Caco-2 (cell line): ENCODE measurements around the gene NRN1L. TPM values are rescaled to one million over a fixed set of nuclear protein-coding genes. Genes with fewer than 3 reads are reported as not detected.

Source experiments
- BruUV-seq: library from RNA; stranded (reverse); fragments of 400-500 nt; replicated peaks from 2 replicates; lab custom pipeline; 2021; lab: Mats Ljungman, UMichigan
- CTCF ChIA-PET: fragments of 300-600 bp; sonication (Branson Sonifier 250); formaldehyde crosslinking; loops from one replicate; lab custom pipeline; 2022; ENCODE audit warnings: antibody characterized with exemption; lab: Charles Lee
- POLR2A ChIA-PET: fragments of 300-600 bp; sonication (Branson Sonifier 250); formaldehyde crosslinking; loops from one replicate; lab custom pipeline; 2022; ENCODE audit warnings: antibody characterized with exemption; lab: Charles Lee
- DNase-seq, 2 experiments: peaks; one replicate each; pipeline versions ENCODE4 v3.0.0 to v3.0.0-alpha.2; 2020 to 2022
- H3K27me3 ChIP-seq: replicated peaks from 2 replicates; pipeline ENCODE4 v1.6.0; 2011; ENCODE audit warnings: low read length; ENCODE audit not compliant: control insufficient read depth, insufficient read depth
- H3K36me3 ChIP-seq: 2 replicates; pipeline ENCODE4 v1.5.1; 2011; ENCODE audit warnings: low read length; ENCODE audit not compliant: control insufficient read depth, insufficient read depth
- H3K4me1 ChIP-seq: fragments of 250-450 bp; sonication (Bioruptor Pico); 2 replicates; pipeline ENCODE4 v1.5.1; 2020; ENCODE audit warnings: mild to moderate bottlenecking
- H3K4me3 ChIP-seq: 2 replicates; pipeline ENCODE4 v1.5.1; 2011; ENCODE audit warnings: low read depth, mild to moderate bottlenecking, control low read depth, low read length
- H3K9me3 ChIP-seq: fragments of 250-450 bp; sonication (Bioruptor Pico); 2 replicates; pipeline ENCODE4 v1.5.1; 2020; ENCODE audit warnings: mild to moderate bottlenecking, moderate library complexity
- H3K27ac Mint-ChIP-seq: one replicate; pipeline ENCODE4 v1.8.0; 2022; ENCODE audit warnings: mixed read lengths; ENCODE audit not compliant: unreplicated experiment
- H3K27me3 Mint-ChIP-seq: one replicate; pipeline ENCODE4 v1.8.0; 2022; ENCODE audit warnings: mixed read lengths; ENCODE audit not compliant: insufficient read depth, unreplicated experiment
- H3K36me3 Mint-ChIP-seq: one replicate; pipeline ENCODE4 v1.8.0; 2022; ENCODE audit warnings: mild to moderate bottlenecking, mixed read lengths; ENCODE audit not compliant: insufficient read depth, unreplicated experiment
- H3K4me1 Mint-ChIP-seq: one replicate; pipeline ENCODE4 v1.8.0; 2022; ENCODE audit warnings: low read depth, mixed read lengths; ENCODE audit not compliant: unreplicated experiment
- H3K4me3 Mint-ChIP-seq: one replicate; pipeline ENCODE4 v1.8.0; 2022; ENCODE audit warnings: mild to moderate bottlenecking, moderate library complexity, mixed read lengths; ENCODE audit not compliant: unreplicated experiment
- H3K9me3 Mint-ChIP-seq: one replicate; pipeline ENCODE4 v1.8.0; 2022; ENCODE audit warnings: mixed read lengths; ENCODE audit not compliant: unreplicated experiment
- CTCF ChIP-seq, 2 experiments: fragments of 200-600 bp in 1 of 2; IDR thresholded peaks; 1 replicate in 1 of 2; 2 replicates in 1 of 2; pipeline versions ENCODE4 v1.5.1 to v1.8.0; 2011 to 2022; ENCODE audit warnings: antibody characterized with exemption in 1 of 2, control low read depth in 1 of 2, inconsistent platforms in 1 of 2, low read depth in 1 of 2, low read length in 1 of 2, mild to moderate bottlenecking in 1 of 2, moderate library complexity in 1 of 2; ENCODE audit not compliant: insufficient read depth in 1 of 2, severe bottlenecking in 1 of 2, unreplicated experiment in 1 of 2
- intact Hi-C: fragments of 100-400 bp; cut with micrococcal nuclease; formaldehyde crosslinking; loops from one replicate; pipeline ENCODE4 v1.10.0; 2022; ENCODE audit not compliant: unreplicated experiment
- total RNA-seq: library from RNA; stranded (reverse); gene quantifications from 2 replicates; pipeline ENCODE4 v1.2.3, GENCODE V29; 2022

The NRN1L gene
- total RNA-seq, 1 experiment from 2014 or later = 0.93 TPM

- no peak for TF ChIP-seq CTCF (IDR thresholded peaks at IDR 0.05; ENCODE audit: insufficient read depth in 1 of 2, low read depth in 1 of 2, low read length in 1 of 2, severe bottlenecking in 1 of 2, unreplicated experiment in 1 of 2)
- peak overlapping the region; percentile 13 for H3K4me3 ChIP-seq
- CTCF ChIA-PET = interaction anchor here (0.7 to 1.1 kb wide), 3 partner anchors 24 to 174 kb away, joined by 3 to 6 read pairs (median 5); partner anchors contain the start of gene TSNAXIP1
- Mint-ChIP-seq H3K9me3 (no peaks in the 10 kb centered on the region), H3K27me3 (no peaks in the 10 kb centered on the region), H3K27ac (peak overlapping the region; percentile 94), H3K4me3 (peak overlapping the region; percentile 98), H3K36me3 (peaks cover 27% of the 10 kb centered on the region), H3K4me1 (peaks cover 12% of the 10 kb centered on the region)
- no peaks in the 10 kb centered on the region for H3K27me3 ChIP-seq
- intact Hi-C loops = no loop called here
- H3K4me1 ChIP-seq = peaks cover 31% of the 10 kb centered on the region
- H3K36me3 ChIP-seq = no peaks in the 10 kb centered on the region
- no peak for DNase-seq
- H3K9me3 ChIP-seq = no peaks in the 10 kb centered on the region
- POLR2A ChIA-PET = interaction anchor here (0.6 to 1.0 kb wide), 4 partner anchors 17 to 239 kb away, joined by 3 to 7 read pairs (median 4); no protein-coding TSS in a partner anchor
- BruUV-seq = no TSS peak
Measured at GRCh38 chr16:67841198-67841815, 43.4 kb upstream of the NRN1L start.

GRCh38 chr16:67841816-67842508 lies 42.7 kb upstream of the NRN1L start, which contains the start of gene THAP11:
THAP11 (plus strand) TSS chr16:67842320; CDS start chr16:67842555, 235 bp downstream.
- BruUV-seq = no TSS peak
- DNase-seq = peak; percentile 97 to 98
- TF ChIP-seq CTCF (IDR thresholded peaks at IDR 0.05; ENCODE audit: insufficient read depth in 1 of 2, low read depth in 1 of 2, low read length in 1 of 2, severe bottlenecking in 1 of 2, unreplicated experiment in 1 of 2) = peak; percentile 91 to 93
- no peaks in the 10 kb centered on the region for H3K36me3 ChIP-seq
- no peaks in the 10 kb centered on the region for H3K9me3 ChIP-seq
- peaks cover 12% of the 10 kb centered on the region for H3K4me1 Mint-ChIP-seq
- ChIA-PET CTCF (no interaction called here), POLR2A (interaction anchor here (0.9 to 1.0 kb wide), 2 partner anchors 16 to 238 kb away, joined by 3 to 4 read pairs; no protein-coding TSS in a partner anchor)
- peaks cover 31% of the 10 kb centered on the region for H3K4me1 ChIP-seq
- H3K27me3 ChIP-seq = no peaks in the 10 kb centered on the region
- H3K36me3 Mint-ChIP-seq = peaks cover 33% of the 10 kb centered on the region
- H3K27ac Mint-ChIP-seq = peak within 1 kb of the TSS; percentile 94
- H3K4me3 ChIP-seq = peak within 1 kb of the TSS; percentile 63
- peak within 1 kb of the TSS; percentile 98 for H3K4me3 Mint-ChIP-seq
- no peaks in the 10 kb centered on the region for H3K27me3 Mint-ChIP-seq
- no peaks in the 10 kb centered on the region for H3K9me3 Mint-ChIP-seq
- intact Hi-C loops = no loop called here

GRCh38 chr16:67842509-67843342 lies 42.0 kb upstream of the NRN1L start:
- no peaks in the 10 kb centered on the region for H3K27me3 ChIP-seq
- H3K27me3 Mint-ChIP-seq = no peaks in the 10 kb centered on the region
- BruUV-seq = no TSS peak
- peak; percentile 58 to 68 for DNase-seq
- no peaks in the 10 kb centered on the region for H3K9me3 Mint-ChIP-seq
- no peaks in the 10 kb centered on the region for H3K9me3 ChIP-seq
- H3K4me1 Mint-ChIP-seq = peaks cover 12% of the 10 kb centered on the region
- intact Hi-C loops = no loop called here
- ChIA-PET CTCF (interaction anchor here (1.0 kb wide), 1 partner anchor 26 kb away, joined by 3 read pairs; no protein-coding TSS in a partner anchor), POLR2A (no interaction called here)
- peaks cover 31% of the 10 kb centered on the region for H3K4me1 ChIP-seq
- peaks cover 38% of the 10 kb centered on the region for H3K36me3 Mint-ChIP-seq
- H3K4me3 ChIP-seq = peak overlapping the region; percentile 63
- peak overlapping the region; percentile 98 for H3K4me3 Mint-ChIP-seq
- TF ChIP-seq CTCF (IDR thresholded peaks at IDR 0.05; ENCODE audit: insufficient read depth in 1 of 2, low read depth in 1 of 2, low read length in 1 of 2, severe bottlenecking in 1 of 2, unreplicated experiment in 1 of 2) = peak in 1 of 2 experiments; percentile 48
- peak overlapping the region; percentile 94 for H3K27ac Mint-ChIP-seq
- H3K36me3 ChIP-seq = no peaks in the 10 kb centered on the region
